Fibroblast of skin of scalp (primary cell): Measurements from ENCODE around the gene EMILIN2.
"Not testable (repeated sequence)": the region's sequence is repeated elsewhere in the genome, so short reads cannot be mapped to it uniquely, and the experiment has no call there.

Experiments used
- DNase-seq: peaks from one replicate; pipeline ENCODE4 v3.0.0-alpha.2; 2013

The EMILIN2 gene

DNA sequence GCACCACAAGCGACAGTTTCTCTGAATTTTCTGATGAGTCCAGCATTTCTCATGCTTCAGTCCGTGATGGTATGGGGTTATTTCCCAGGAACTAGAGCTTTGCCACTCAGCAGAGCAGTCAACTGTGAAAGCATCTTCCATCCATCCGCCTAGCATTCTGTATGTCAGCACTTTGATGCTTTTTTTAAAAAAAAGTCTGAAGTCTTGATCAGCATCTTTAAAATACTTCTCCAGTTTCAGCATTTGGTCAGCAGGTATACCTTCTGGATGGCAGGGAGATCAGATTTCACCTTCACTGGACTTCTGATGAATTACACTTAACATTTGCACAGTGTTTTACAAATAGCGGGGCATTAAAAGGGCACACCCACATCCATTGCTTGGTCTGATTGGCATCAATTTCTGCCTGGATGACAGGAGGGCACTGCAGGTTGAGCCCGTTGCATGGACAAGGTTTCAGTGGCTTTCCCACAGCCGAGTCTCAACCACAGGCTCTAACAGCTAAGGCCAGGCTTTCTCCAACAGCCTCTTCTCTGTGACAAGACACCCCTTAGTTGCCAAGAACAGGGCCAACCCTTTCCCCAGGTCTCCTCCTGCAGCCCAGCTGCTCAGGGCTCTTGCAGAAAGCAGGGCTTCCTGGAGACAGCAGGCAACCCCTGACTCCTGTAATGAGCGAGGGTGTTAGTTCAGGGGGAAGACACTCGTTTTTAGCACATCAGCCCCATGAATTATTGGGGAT is 54.0 kb downstream of the EMILIN2 start:
- no peak for DNase-seq

DNA sequence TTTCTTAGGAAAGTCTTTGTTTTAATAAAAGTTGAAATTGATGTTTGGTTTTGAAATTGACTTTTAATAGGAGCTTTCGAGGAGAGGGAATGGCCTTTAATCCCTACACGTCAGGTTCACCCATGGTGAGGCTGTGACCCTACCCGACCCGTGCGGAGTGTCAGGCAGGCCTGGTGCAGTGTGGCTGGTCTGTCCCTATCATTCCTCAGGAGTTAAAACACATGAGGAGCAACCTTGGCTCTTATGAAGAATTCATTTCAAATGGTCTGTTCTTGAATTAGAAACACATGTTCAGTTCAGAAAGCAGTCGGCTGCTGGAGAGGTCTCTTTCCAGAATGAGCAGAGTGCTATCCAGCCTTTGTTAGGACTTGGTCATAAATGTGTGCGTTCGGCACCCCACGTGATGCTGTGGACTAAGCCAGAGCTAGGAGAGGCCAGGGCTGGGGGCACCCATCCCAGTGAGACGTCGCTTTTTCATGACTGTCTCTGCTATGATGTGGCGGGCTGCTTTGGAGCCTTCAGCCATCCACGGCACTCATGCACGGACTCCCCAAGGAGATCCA is 54.7 kb downstream of the EMILIN2 start:
- peak; percentile 82 for DNase-seq

- DNase-seq = no peak
Observed at GRCh38 chr18:2902327-2902726, 55.5 kb downstream of the EMILIN2 start.

GRCh38 chr18:2903006-2903405 is 56.2 kb downstream of the EMILIN2 start:
- peak; percentile 85 for DNase-seq

DNA sequence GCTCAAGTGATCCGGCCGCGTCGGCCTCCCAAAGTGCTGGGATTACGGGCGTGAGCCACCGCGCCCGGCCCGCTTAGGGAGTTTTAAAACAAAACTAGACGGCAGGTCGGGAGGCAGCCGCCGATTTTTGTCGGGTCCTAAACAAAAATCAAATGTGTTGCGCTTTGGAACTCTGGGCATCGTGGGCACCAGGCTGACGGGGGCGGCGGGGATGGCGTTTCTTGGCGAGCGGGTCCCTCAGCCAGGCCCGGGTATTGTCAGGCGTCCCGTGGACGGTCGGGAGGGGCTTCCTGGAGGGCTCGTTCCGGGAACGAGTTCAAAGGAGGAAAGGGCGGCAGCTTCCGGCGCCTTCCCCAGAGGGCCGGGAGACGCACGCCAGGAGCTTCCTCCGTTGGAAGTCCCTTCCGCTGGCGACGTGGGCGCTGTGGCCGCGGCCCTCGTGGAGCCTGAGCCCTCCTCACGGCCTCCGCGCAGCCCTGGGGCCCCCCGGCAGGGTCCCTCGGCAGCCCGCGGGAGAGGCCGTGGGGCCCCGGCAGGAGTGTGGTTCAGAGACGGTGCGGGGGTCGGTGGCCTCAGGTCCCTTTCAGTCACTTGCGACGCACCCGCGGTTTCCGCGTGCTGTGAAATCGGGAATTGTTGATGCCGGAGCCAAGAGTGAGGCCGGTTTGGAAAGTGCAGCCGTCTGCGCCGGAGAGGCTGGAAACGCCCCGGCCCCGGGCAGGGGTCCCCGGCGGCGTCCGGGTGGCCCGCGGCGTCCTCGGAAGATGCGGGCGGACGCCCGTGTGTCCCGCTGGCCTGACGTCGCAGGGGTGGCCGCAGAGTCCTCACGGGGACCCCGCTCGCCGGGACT is 59.3 kb downstream of the EMILIN2 start:
- peak; percentile 59 for DNase-seq

GRCh38 chr18:2906704-2907549 is 60.1 kb downstream of the EMILIN2 start:
- no peak for DNase-seq

GRCh38 chr18:2907550-2908135 is 60.8 kb downstream of the EMILIN2 start:
- no peak for DNase-seq

GRCh38 chr18:2908166-2908945 is 61.5 kb downstream of the EMILIN2 start:
- no peak for DNase-seq

DNA sequence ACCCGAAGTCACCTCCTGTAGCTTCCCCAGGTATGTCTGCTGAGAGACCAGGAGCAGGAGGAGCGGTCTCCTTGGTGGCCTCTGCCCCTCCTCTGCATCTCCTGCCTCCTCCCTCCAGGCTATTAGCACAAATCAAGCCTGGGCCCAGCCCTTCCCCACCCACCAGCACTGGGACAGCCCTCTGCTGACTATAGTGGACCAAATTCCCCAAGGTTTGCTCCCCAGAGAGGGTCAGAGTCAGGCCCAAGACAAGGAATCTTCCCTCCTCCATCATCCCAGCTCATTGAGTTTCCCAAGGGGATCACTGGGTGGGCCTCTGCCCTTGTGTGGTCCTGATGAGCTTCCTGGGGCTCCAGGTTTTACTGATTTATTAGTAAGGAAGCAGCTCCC is 62.1 kb downstream of the EMILIN2 start:
- DNase-seq = no peak

- DNase-seq = no peak
Observed at GRCh38 chr18:2909431-2910140, 62.8 kb downstream of the EMILIN2 start.

- DNase-seq = no peak
Observed at GRCh38 chr18:2910261-2910660, 63.5 kb downstream of the EMILIN2 start.

GRCh38 chr18:2910751-2911425 is 64.1 kb downstream of the EMILIN2 start:
- no peak for DNase-seq

DNA sequence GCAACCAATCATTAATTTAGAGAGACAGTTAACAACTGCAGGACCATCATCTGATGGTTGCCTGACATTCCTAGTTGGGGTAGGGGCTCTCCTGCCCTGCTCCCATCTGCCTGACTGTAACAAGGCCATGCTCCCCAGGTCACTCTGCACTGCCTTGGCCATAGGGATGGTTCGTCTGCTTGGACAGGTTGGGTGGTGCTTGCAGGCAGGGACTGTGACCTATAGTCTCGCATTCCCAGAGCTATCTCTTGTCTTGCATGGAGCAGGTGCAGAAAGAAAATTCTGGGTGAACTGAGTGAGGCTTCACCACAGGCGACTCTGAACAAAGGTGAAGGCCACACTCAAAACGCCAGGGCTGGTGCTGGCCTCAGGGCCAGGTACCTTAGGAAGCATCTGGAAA is 64.7 kb downstream of the EMILIN2 start:
- DNase-seq = no peak

DNA sequence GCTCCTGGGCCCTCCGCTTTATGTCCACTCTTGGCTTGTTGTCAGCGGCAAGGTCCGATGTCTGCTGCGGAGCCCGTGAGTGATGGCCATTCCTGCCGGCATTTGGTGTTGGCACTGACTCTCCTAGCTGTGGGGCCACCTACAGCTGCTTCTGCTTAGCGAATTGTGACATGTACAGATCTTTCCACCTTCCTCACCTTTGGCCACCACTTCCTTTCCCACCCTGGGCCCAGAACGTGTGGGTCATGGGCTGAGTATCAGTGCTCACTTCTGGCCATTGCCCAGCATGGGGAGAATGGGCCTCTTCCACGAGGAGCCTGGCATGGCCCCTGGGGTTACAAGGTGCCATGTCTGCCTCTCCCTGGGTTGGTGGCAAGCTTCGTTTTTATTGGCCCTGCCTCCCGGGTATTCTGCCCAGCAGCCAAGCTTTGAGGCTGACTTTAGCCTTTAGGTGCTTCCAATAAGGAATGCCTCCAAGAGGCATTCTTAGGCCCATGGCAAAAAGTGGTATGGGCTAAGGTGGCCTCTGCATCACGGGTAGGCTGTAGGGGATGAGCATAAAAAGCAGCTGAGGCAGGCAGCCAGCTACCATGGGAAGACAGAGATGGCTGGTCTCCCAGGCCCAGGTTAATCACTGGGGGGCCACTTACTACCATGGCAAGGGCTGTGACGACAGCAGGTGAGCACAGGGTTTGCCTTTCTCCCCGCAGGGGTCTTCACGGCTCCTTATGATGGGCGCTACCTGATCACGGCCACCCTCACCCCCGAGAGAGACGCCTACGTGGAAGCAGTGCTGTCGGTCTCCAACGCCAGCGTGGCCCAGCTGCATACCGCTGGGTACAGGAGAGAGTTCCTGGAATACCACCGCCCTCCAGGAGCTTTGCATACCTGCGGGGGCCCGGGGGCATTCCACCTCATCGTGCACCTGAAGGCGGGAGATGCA is 65.8 kb downstream of the EMILIN2 start:
- no peak for DNase-seq

DNA sequence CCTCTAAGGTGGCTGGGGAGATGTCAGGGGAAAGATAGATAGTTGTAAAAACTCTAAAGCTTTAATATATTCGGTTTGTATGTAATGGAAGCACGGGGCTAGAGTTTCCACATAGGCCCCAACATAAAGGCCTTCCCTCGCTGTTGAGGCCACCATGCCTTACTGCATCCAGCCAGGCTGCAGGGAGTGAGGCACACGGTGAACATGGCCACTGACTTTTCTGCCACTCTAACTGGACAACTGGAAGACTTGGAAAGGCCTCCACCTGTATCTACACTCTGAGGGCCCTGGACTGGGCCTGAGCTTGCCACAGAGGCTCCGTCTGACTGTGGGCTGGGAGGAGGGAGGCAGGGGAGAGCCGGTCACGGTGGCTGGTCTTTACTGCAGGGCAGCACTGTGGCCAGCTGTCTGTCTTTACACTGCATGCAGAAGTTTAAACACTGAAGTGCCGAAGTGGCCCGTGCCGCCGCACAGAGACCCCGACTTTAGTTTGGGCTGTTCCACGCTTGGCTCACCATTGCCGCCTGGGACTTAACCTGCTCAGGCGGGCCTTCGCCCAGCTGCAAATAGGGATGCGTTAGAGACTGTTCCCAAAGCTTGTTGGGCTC is 66.7 kb downstream of the EMILIN2 start:
- no peak for DNase-seq

DNA sequence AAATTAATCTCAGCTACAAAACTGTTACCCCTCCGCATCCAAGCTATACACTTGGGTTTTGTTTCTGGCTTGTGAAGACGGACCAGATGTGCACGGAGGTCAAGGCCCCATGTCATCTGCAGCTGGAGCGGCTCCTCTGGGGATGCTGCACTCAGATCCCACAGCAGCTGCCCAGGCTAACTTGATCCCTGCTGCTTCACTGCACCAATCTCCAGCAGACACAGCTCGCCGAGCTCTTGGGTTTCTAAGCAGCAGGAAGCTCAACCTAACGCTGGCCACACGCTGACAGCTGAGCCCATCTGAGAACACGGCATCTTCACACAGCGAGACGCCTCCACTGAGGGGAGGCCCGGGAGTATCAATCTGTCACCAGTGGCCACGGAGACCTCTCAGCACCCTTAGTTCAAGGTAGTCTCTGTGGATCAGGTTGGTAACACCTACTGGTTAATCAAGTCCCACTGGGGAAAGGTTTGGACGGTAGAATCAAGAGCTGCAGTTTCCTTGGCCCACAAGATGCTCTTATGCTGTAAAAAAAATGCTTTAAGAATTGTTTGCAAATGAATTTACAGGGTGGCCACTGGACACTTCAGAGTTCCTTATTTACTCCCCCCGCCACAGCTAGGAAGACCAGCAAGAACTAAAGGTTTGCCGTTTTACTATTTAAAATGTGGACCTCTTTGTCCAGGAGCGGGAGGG is 67.5 kb downstream of the EMILIN2 start:
- DNase-seq = no peak

DNA sequence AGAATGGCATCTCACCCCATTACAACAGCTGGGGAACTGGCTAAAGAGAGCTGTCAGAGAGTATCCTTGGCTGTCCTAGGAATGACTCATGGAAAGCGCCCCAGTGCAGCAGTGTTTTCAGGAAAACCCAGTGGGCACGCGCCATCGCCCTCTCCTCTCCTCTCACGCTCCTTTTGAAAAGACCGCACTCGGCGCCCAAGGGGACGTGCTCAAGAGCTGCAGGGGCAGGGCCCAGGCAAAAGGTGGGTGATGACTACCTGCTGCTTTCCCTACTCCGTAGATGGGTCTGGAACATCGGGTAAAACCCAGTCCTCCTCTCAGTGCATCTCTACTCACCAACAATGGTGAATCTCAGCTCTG is 68.1 kb downstream of the EMILIN2 start:
- DNase-seq = no peak

DNA sequence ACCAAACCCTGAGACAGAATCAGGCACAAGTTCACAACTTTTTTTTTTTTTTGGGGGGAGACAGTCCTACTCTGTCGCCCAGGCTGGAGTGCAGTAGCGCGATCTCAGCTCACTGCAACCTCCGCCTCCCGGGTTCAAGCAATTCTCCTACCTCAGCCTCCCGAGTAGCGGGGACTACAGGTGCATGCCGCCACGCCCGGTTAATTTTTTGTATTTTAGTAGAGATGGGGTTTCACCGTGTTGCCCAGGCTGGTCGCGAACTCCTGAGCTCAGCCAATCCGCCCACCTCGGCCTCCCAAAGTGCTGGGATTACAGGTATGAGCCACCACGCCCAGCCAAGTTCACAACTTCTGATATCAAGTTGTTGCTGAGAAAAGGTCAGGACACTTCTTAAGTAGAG is 68.7 kb downstream of the EMILIN2 start:
- not testable (repeated sequence) for DNase-seq
